GM15510 (cell line): ENCODE results near the gene MS4A18.

Source experiments
- POLR2A ChIP-seq: IDR thresholded peaks from 3 replicates; pipeline ENCODE4 v1.6.1; 2011; ENCODE audit warnings: borderline replicate concordance; ENCODE audit not compliant: insufficient read length; ENCODE audit errors: extremely low read depth

The MS4A18 gene

DNA sequence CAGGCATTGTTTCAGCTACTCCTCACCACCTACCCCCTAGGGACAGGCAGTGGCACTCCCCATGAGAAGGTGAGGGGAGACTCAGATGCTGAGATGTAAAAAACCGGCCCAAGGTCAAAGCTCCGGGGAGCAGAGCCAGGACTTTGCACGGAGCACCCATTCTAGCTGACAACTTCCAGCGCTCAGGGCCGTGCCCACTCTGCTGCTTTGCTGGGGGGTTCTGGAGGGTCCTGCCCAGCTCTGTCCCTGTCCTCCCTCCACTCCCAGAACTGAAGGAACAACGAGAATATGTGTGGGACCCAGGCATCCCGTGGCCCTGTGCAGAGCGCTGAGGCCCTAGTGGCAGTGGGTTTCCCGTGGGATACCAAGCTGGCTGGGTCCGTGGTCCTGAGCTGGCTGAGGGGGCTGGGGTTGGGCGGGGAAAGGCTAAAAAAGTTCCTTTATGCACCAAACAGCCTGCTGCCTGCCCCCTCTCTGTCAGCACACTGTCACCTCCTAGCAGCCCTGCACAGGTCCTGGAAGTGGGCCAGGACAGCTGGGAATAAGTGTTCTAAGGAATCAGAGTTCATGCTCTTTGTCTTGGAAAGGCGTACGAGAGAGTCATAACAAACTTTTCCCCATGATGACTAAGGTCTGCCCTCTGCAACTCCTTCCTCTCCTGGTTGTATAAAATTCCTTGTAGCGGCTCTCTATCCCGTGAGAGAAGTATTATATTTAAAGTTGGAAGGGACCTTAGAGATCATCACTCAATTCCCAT lies 62.5 kb downstream of the MS4A18 start:
- TF ChIP-seq POLR2A = no peak

- TF ChIP-seq POLR2A = no peak
Observed at GRCh38 chr11:60788401-60789125, 64.0 kb downstream of the MS4A18 start.

DNA sequence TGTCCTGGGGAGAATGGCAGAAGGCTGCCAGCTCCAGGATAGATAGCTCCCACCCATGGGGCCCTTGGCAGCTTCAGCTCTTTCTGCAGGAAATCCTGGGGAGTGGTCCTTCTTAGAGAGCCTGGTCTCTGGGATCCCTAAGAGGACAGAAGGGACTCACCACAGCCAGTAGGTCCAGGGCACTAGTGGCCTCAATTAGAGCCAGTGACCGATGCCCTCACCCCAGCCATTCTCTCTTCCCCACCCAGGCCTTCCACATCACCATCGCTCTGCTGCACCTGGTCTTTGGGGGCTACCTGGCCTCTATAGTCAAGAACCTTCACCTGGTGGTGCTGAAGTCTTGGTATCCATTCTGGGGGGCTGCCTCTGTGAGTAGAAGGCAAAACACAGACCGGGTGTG lies 66.2 kb downstream of the MS4A18 start:
- TF ChIP-seq POLR2A = no peak

- TF ChIP-seq POLR2A = no peak
Observed at GRCh38 chr11:60791153-60791933, 66.8 kb downstream of the MS4A18 start.

DNA sequence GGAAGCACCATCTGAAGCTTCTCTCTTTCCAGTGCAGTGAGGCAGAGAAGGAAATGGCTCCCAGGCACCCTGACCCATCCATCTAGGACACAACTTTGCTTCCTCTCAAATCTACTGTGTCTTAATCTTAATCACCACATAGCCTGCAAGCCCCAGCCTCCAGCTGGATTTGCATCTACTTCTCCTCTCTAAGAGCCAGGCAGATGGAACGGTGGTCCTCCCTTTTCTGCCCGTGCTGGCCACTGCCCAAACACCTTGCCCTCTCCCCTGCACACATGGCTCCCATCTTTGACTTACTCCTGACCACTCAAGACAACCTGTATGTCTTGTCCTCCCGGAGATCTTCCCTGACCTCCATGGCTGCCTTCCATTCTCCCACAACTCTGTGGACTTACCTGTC lies 68.0 kb downstream of the MS4A18 start:
- no peak for TF ChIP-seq POLR2A
